HuH-7.5 (cell line): ENCODE results near the gene NPEPL1.
"Not testable (repeated sequence)": the region's sequence is repeated elsewhere in the genome, so short reads cannot be mapped to it uniquely, and the experiment has no call there.

Experiments used
- DNase-seq: peaks from one replicate; pipeline ENCODE4 v3.0.0; 2011; ENCODE audit warnings: low spot score

The NPEPL1 gene

DNA sequence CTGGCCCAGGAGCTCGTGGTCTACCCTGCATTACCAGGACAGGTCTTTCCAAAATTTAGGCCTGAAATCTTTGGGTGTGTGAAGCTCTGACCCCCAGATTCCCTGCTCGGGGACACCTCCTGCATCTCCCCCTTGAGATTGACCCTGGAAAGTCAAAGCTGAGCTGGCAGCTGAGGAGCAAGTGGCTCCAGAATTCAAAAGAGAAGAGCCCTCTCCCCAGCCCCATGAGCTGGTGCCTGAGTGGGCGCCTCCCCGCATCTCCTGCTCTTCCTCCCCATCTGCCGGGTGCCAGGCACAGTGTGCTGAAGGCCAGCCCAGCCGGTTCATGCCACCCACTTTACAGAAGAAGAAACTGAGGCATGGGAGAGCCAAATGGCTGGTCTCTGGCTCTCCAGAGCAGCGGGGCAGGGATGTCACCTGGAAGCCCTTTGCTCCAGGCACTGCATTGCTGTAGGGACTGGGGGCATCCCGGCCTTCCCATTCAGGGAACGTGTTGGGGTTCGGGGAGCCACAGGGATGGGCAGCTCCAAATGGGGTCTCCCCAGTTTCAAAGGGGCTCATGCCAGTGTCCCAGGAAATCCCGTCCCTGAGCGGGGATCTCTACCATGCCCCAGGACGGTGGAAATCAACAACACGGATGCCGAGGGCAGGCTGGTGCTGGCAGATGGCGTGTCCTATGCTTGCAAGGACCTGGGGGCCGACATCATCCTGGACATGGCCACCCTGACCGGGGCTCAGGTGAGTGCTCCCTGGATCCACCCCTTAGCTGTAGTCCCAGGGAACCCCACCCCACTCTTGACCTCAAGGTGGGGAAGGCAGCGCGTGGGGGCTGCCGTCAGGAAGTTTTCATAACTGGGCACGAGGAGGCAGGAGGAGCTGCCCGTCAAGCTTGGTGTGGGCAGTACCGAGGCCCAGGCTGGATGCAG lies 20.5 kb downstream of the NPEPL1 start:
- no peak for DNase-seq

DNA sequence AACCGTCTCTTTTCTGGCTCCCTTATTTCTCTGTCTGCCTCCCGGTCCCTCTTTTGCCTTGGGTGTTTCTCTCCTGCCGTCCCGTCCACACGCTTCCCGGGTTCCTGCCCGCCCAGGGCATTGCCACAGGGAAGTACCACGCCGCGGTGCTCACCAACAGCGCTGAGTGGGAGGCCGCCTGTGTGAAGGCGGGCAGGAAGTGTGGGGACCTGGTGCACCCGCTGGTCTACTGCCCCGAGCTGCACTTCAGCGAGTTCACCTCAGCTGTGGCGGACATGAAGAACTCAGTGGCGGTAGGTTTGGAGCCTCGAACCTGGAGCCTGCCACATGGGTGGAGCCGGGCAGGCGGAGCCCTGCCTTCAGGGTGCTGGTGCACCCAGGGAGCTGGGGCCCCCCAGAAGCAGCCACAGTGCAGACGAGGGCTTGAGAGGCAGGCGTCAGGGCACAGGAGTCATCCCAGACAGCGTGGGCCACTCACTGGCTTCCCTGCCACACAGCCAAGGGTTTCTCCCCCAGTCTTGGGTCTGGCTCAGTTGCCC lies 21.3 kb downstream of the NPEPL1 start:
- DNase-seq: peak; percentile 12

DNA sequence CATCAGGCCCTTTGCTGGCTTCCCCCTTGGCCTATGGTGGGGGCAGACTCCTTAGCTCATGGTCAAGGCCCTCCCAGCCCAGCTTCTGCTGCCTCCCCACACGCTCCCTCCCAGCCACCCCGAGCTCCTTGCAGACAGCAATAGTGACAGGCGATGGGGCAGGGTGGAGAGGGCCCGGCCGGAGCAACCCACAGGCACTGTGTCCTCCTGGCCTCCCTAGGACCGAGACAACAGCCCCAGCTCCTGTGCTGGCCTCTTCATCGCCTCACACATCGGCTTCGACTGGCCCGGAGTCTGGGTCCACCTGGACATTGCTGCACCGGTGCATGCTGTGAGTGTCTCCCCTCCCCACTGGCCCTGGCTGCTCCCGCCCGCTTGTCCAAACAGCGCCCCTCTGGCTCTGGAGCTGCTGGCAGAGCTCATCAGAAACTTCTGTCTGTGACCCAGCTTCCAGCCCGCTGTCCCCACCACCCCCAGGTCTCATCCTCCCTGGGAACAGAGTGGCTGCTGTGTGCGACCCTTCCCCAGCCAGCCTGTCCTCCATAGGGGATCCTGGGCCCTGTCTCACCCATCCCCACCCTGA lies 21.8 kb downstream of the NPEPL1 start:
- DNase-seq: peak; percentile 13

DNA sequence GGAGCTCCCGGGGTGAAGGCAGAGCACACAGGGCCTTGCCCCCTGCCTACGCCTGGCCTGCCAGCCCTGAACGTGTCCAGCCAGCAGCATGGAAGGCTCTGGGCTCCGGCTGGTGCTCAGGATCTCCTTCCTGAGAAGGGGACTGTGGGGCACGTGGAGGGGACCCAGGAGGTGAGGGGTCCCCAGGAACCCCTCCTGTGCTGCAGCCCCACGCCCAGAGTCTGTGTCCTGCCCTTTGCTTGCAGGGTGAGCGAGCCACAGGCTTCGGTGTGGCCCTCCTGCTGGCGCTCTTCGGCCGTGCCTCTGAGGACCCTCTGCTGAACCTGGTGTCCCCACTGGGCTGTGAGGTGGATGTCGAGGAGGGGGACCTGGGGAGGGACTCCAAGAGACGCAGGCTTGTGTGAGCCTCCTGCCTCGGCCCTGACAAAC lies 22.3 kb downstream of the NPEPL1 start:
- no peak for DNase-seq

DNA sequence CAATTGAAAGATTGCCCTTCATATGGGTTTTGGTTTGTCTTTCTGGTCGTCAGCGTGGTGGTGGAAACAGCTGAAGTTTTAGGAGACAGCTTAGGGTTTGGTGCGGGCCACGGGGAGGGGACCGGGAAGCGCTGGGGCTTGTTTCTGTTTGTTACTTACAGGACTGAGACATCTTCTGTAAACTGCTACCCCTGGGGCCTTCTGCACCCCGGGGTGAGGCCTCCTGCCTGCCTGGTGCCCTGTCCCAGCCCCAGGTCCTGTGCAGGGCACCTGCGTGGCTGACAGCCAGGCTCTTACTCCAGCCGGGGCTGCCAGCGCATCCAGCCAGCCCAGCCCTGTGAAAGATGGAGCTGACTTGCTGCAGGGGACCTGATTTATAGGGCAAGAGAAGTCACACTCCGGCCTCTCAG lies 22.8 kb downstream of the NPEPL1 start:
- no peak for DNase-seq

DNA sequence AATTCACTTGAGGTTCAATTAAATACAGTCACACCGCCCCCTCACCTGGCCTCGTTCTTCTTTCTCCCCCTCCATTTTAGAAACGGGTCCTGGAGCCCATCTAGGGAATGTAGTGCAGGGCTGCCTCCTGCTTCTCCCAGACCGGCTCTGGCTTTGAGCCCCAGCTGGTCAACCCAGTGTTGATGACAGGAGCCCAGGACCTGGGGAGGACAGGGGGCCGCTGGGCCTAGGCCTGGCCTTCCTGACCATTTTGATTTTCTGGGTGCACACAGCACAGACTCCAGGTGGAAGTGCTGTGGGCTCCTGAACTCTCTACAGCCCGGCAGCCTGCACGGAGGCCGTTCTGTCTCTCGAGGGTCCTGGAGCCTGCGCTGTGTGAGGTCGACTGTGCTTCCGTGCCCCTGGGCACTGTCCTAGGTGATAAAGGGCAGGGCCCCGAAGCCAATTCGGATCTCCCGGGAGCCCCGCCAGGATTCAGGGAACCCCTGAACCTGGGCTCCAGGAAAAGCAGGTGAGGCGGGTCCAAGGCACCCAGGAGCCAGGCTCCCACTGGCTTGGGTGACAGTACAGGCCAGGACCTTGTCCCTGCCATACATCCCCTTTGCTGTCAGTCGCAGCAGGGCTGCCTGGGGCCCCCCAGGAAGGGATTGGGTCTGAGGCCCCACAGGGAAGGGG lies 23.3 kb downstream of the NPEPL1 start:
- peak; percentile 6 for DNase-seq

DNA sequence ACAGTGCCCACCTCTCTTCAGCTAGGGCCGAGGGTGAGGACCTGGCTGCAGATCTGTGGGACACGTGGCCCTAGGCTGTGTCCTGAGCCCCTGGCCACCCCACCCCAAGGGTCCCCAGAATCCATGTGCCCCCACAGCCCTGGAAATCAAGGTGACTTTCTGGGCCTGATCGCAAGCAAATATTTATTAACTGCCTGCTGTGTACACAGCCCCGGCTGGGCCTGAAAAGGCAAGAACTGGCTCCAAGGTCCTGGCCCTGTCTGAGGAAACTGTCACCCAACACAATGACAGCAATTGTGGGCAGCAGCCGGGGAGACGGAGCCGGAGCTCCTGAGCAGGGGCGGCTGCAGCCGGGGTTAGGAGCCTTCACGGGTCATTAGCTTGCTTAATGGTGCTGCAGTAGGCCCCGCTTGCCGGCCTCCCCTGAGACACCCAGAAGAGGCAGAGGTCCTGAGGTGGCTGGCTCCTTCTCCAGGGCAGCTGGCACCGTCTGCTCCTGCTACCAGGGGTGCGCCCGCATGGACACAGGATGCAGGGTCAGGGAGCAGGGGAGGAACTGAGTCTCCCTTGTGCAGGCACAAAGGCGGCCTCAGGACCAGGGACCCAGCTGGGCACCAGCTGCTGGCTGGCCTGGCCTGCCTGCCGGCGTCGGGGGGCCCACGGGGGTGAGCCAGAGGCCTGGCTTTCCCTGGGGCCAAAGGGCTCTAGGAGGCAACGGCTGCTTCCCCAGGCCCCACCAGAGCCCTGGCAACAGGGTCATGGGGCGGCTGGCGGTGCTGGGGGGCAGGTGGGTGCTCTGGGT lies 24.1 kb downstream of the NPEPL1 start:
- peak; percentile 13 for DNase-seq

DNA sequence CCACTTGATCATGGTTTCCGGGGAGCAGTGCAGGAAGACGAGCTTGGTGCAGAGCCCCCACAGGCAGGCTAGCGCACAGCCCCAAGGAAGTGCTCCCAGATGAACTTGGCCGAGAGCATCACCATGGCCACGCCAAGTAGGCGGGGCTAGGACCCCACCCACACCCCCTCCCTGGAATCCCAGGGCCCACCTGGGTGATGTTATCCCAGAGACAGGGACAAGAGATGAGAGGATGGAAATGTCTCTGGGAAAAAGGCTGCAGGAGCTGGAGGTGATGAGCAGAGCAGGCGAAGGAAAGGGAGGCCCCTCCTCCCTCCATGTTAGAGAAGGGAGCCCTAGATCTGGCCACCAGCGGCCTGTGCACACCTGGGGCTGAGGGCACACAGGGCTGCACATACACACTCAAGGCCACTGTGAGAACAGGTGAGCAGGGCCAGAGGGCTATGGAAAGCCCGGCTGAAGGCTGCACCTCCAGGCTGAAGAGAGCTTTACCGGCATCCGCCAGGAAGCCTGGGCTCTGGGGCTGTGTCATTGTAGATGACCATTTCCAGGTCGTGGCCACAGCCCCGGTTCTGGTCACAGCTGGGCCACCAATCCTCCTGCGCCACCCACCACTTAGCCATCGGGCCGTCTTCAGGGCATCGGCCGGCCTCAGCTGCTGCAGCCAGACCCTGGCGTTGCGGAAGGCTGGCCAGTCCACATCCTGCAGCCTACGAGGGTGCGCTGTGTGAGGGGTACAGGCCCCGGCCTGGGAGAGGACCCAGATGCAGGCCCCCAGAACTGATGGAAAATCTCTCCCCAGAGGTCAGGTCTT lies 24.9 kb downstream of the NPEPL1 start:
- no peak for DNase-seq

DNA sequence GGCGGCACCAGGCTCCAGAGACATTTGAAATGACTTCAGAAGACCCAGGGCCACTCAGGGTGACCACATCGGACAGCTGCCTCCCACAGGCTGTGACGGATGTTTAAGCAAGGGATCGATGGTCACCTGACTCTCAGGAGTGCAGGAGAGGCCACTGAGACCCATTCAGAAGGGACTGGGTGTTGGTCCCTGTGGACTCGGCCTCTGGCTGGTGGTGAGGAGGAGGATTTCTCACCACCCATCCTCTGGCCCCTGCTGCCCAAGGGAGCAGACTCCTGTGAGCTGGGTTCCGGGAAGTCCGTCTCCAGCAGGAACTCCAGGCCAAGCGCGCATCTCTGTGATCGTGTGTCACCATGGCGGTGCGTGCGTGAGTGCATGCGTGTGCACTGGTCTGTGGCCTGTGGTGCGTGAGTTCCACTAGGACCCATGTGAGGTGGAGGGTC lies 25.5 kb downstream of the NPEPL1 start:
- no peak for DNase-seq

DNA sequence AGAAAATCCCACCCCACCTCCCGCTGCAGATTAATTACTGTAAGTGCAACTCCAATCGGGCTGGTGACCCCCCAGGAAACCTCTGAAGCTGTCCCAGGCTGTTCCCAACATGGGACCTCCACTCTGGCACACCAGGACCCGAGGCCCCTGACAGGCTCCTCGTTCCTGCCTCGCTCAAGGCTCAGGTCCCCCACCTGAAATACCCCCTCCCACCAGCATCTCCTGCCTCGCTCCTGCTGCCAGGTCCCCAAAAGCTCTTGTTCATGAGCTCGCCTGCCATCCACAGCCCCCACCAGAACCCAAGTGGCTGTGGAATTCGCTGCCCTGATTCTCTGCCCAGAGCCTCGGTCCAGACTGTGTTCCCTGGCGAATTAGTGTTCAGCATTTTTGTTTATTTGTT lies 26.1 kb downstream of the NPEPL1 start:
- no peak for DNase-seq

DNA sequence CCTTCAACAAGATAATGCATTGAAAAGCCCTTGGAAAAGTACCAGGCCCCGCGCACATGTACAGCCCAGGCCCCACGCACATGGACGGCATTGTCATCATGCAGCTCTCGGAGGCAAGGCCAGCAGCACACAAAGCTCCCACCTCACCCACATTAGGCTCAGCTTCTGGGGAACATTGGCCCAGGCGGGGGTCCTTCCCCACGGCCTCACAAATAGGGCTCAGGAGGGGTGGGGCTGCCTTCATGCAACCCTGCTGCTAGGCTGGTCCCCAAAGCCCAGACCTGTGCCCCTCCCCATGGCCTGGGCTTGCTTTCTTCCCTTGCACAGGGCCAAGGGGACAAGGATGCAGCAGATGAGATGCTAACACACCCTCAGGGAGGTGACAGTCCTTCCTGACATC lies 26.7 kb downstream of the NPEPL1 start:
- no peak for DNase-seq

DNA sequence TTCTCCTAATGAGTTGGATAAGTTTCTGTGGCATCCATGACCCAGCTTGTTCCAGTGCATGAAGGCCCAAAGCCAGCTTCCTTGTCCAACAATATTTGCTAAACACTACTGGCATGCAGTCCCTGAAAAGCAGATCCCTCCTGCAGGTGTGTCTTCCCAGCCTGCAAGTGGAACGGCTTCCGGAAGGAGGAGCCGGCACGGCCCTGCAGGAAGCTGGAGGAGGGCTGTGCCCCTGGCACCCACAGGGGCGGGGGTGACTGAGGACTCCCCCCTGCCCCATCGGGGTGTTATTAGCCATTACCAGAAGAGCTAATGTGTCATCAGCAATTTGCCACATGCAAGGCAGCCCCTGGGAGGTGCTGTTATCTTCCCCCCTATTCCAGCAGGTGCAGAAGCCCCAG lies 27.4 kb downstream of the NPEPL1 start:
- DNase-seq: no peak

DNA sequence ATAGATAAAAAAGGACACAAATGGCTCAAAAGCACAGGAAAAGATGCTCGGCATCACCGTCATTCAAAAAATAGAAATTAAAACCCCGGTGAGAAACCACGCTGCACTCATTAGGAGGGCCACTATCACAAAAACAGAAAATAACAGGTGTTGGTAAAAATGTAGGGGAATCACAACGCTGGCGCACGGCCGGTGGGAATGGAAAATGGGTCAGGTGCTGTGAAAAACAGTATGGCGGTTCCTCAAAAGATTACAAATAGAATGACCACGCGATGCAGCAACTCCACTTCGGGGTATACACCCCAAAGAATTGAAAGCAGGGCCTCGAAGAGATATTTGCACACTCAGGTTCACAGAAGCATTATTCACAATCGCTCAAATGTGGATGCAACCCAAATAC lies 28.3 kb downstream of the NPEPL1 start:
- no peak for DNase-seq

DNA sequence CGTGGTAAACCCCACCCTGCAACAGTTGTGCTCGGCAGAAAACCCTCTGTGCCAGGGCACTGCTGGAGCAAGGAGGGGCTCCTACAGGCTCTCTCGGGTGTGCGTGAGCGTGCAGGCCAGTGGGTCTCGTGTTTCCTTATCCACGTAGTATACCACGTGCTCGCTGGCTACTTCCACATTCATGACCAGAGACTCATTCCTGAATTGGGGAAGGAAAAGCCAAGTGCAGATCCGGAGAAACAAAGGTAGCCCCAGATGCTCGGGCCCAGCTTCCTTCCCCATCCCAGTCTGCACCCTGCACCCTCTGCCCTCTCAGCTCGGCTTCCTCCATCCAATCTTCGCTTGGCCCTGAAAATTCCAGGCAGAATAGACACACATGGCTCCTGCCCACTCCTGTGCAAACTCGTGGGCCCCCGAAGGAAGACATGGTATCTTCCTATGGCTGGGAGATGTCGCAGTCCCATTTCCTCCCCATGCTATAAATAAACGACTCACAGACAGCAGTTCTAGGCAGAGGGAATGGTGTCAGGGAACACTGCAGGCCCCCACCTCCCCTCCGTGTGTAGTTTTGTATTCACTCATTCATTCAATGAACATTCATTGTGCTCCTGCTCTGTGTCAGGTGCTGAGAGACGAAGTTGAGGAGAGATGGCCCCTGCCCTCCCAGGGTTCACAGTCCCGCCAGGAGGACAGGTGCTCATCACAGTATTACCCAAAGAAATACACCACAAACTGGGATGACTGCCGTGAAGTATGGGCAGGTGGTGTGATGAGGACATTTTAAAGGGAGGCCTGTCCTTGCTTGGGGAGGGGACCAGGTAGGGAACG lies 29.6 kb downstream of the NPEPL1 start:
- no peak for DNase-seq

DNA sequence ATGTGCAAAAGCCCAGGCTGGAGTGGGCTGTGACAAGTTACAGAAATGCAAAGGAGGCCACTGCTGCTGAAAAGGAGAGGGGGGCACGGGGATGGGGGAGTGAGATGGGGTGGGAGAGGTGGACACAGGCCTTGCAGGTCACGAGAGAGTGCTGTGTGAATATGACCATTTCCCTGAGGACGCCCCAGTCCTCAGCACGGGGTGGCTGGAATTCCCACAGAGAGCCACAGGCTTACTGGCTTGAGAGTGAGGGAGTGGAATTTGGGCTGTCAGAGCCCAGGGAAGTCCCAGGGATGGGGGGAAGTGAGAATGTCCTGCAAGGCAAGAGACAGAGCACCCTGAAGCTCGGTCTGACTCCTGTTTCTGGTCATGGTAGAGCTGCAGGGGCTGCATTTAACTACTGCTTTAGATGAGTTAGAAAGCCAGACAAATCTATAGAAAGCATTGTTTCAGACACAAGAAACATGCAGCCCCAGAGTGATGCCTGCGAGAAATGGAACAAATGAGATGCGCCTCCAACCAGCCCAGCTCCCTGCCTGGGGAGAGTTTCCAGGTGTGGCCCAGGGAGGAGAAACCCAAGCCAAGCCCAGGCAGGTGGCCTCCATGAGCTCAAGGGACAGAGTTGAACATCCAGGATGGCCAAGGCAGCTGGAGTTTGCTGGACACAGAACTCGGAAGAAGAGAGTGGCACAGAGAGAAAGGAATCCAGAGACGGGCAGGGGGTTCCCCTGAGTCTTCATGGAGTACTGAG lies 30.5 kb downstream of the NPEPL1 start:
- DNase-seq: no peak

DNA sequence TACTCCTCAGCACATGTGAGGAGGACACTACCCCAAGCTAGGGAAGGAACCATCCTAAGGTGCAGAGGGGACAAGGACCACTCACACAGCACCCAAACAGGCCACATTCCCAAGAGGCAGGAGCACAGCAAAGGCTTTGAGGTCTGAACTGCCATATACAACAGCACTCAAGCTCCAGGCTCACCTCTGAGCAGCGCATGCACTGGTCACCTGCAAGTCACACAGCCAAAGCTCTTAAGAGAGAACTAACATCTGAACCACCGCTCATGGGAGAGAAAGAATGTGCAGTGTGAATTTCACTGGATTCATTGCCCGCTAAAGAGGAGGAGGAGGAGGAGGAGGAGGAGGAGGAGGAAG lies 31.0 kb downstream of the NPEPL1 start:
- DNase-seq: no peak

DNA sequence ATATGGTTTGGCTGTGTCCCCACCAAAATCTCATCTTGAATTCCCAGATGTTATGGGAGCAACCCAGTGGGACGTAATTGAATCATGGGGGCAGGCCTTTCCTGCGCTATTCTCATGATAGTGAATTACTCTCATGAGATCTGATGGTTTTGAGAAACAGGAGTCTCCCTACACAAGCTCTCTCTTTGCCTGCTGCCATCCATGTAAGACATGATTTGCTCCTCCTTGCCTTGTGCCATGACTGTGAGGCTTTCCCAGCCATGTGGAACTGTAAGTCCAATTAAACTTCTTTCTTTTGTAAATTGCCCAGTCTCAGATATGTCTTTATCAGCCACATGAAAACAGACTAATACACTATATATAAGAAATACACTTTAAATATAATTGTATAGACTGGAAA lies 33.6 kb downstream of the NPEPL1 start:
- not testable (repeated sequence) for DNase-seq

DNA sequence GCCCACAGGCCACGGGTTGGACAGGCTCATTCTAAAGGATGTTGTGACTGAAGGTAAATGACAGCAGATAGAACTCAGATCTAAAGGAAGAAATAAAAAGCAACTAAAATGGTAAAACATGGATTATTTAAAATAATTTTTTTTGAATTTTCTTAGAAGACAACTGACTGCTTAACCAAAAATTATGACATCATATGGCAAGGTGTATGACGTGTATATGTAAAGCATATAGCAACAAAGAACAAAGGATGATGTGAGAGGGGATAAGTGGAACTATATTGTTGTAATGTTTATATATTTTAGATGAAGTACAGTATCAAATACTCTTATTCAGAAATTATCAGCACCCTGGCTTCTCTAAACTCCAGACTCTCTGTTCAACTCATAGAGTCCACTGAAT lies 38.6 kb downstream of the NPEPL1 start:
- no peak for DNase-seq

DNA sequence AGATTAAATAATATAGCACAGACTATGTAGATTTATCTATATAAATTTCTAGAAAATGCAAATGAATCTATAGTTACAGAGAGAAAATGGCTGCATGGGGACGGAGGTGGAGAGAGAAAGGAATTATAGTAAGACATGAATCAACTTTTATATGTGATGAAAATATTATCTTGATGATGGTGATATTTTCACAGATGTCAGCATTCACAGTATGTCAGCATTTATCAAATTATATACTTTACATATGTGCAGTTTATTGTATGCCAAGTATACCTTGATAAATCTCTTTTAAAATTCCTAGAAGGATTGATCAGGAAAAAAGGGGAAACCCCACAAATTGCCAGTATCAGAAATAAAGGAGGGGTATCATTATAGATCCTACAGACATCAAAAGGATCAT lies 44.6 kb downstream of the NPEPL1 start:
- DNase-seq: no peak
